ENCODE results near the gene GRIN2D.

DNA sequence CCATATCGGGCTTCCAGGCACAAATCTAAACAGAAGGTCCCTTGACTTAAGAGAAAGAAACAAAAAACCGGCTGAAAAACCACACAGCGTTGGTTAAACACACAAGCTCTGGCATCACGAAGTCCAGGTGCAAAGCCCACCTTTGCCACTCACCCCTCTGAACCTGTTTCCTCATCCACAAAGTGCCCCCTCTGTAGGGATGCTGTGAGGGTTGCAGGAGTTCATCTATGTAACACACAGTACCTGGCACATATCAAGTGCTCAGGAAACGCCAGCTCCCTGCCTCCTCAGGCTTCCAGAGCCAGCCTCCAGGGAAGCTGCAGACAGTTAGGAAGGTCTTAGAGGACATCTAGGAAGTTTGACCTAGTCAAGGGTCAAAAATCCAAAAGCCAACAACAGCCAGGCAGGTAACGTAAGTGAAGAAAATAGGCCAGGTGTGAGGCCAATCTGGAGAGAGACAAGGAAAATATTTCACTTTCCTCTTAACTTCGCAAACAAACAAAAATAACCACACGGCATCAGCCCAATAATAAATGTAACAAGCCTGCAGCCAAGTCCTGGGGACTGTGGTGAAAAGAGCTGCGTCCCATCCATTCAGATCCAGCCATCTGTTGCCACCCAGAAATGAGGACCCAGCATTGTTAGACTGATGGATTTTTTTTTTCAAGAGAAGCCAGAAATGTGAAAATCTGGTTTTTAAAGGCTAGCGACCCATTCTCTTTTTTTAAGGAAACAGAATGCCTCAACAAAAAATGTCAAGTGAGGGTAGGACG is 12.1 kb upstream of the GRIN2D start:
- TF ChIP-seq, protein P1, sequence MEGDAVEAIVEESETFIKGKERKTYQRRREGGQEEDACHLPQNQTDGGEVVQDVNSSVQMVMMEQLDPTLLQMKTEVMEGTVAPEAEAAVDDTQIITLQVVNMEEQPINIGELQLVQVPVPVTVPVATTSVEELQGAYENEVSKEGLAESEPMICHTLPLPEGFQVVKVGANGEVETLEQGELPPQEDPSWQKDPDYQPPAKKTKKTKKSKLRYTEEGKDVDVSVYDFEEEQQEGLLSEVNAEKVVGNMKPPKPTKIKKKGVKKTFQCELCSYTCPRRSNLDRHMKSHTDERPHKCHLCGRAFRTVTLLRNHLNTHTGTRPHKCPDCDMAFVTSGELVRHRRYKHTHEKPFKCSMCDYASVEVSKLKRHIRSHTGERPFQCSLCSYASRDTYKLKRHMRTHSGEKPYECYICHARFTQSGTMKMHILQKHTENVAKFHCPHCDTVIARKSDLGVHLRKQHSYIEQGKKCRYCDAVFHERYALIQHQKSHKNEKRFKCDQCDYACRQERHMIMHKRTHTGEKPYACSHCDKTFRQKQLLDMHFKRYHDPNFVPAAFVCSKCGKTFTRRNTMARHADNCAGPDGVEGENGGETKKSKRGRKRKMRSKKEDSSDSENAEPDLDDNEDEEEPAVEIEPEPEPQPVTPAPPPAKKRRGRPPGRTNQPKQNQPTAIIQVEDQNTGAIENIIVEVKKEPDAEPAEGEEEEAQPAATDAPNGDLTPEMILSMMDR (IDR thresholded peaks at IDR 0.05; ENCODE audit: borderline replicate concordance, extremely low read depth, low read length, poor library complexity, severe bottlenecking) = peak; percentile 19
- no peak for TF ChIP-seq EZH2 (IDR thresholded peaks at IDR 0.05; ENCODE audit: borderline replicate concordance, low read depth, low read length, severe bottlenecking)
